ENCODE measurements around the gene ZFPM1.

Gene ZFPM1

DNA sequence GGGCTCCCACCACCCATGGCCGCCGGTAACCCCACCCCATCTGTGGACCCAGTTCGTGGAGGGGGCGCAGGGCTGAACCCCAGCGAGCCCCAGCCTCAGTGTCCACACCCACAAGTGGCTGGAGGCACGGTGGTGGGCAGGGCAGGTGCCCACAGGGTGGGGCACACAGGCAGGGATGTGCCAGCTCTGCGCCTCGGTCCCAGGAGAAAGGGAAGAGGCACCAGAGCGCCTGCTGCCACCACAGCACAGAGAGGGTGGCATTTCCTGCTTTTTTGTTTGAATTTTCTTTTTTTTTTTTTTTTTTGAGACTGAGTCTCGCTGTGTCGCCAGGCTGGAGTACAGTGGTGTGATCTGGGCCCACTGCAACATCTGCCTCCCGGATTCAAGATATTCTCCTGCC, 19.0 kb downstream of the ZFPM1 start:
- no peak overlapping the region for H3K4me3 ChIP-seq (replicated peaks; ENCODE audit: insufficient read depth, low read length)
- TF ChIP-seq GABPA (IDR thresholded peaks at IDR 0.05; ENCODE audit: low read depth) (no peak), SPI1 (IDR thresholded peaks at IDR 0.05; ENCODE audit: borderline replicate concordance, low read depth) (no peak), POLR2AphosphoS5 (IDR thresholded peaks at IDR 0.05; ENCODE audit: low read depth) (no peak)
- TF ChIP-seq, protein P1, sequence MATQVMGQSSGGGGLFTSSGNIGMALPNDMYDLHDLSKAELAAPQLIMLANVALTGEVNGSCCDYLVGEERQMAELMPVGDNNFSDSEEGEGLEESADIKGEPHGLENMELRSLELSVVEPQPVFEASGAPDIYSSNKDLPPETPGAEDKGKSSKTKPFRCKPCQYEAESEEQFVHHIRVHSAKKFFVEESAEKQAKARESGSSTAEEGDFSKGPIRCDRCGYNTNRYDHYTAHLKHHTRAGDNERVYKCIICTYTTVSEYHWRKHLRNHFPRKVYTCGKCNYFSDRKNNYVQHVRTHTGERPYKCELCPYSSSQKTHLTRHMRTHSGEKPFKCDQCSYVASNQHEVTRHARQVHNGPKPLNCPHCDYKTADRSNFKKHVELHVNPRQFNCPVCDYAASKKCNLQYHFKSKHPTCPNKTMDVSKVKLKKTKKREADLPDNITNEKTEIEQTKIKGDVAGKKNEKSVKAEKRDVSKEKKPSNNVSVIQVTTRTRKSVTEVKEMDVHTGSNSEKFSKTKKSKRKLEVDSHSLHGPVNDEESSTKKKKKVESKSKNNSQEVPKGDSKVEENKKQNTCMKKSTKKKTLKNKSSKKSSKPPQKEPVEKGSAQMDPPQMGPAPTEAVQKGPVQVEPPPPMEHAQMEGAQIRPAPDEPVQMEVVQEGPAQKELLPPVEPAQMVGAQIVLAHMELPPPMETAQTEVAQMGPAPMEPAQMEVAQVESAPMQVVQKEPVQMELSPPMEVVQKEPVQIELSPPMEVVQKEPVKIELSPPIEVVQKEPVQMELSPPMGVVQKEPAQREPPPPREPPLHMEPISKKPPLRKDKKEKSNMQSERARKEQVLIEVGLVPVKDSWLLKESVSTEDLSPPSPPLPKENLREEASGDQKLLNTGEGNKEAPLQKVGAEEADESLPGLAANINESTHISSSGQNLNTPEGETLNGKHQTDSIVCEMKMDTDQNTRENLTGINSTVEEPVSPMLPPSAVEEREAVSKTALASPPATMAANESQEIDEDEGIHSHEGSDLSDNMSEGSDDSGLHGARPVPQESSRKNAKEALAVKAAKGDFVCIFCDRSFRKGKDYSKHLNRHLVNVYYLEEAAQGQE (IDR thresholded peaks at IDR 0.05; ENCODE audit: insufficient replicate concordance, low read depth), result no peak
- TF ChIP-seq, protein P2, sequence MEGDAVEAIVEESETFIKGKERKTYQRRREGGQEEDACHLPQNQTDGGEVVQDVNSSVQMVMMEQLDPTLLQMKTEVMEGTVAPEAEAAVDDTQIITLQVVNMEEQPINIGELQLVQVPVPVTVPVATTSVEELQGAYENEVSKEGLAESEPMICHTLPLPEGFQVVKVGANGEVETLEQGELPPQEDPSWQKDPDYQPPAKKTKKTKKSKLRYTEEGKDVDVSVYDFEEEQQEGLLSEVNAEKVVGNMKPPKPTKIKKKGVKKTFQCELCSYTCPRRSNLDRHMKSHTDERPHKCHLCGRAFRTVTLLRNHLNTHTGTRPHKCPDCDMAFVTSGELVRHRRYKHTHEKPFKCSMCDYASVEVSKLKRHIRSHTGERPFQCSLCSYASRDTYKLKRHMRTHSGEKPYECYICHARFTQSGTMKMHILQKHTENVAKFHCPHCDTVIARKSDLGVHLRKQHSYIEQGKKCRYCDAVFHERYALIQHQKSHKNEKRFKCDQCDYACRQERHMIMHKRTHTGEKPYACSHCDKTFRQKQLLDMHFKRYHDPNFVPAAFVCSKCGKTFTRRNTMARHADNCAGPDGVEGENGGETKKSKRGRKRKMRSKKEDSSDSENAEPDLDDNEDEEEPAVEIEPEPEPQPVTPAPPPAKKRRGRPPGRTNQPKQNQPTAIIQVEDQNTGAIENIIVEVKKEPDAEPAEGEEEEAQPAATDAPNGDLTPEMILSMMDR (IDR thresholded peaks at IDR 0.05; ENCODE audit: insufficient read depth, low read length), result no peak
- no peak for DNase-seq (ENCODE audit: low read depth in 1 of 2, low spot score in 1 of 2)
- H3K27me3 ChIP-seq (ENCODE audit: insufficient read depth, poor library complexity, severe bottlenecking), result no peaks in the 10 kb centered on the region
- H3K27ac ChIP-seq (replicated peaks), result no peak overlapping the region

DNA sequence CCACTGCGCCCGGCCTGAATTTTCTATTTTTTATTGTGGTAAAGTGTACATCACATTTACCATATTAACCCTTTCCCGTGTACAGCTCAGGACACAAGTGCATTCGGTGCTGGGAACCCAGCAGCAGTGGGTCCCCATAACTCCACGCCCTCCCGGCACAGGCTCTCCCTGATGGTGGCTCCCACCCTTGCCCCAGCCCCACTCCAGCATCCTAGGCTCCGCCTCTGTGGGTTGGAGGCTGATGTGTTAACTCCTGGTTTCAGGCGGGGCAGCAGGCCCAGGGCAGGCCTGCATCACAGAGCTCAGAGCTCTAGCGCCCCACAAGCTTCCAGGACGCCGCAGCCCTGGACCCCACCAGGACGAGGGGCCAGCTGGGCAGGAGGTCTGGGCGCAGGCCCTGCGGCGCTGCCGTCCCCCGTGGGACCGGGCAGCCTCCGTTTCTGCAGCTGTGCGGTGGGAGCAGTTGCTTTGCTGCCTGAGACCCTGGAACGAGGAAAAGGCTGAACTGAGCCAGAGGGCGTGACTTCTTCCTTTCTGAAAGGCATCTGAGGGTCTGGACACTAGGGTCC, 19.6 kb downstream of the ZFPM1 start:
- Histone ChIP-seq H3K4me3 (replicated peaks; ENCODE audit: insufficient read depth, low read length) (no peak overlapping the region), H3K27me3 (ENCODE audit: insufficient read depth, poor library complexity, severe bottlenecking) (no peaks in the 10 kb centered on the region), H3K27ac (replicated peaks) (no peak overlapping the region)
- no peak for DNase-seq (ENCODE audit: low read depth in 1 of 2, low spot score in 1 of 2)
- TF ChIP-seq, protein P1 (IDR thresholded peaks at IDR 0.05; ENCODE audit: insufficient replicate concordance, low read depth), result no peak
- TF ChIP-seq, protein P2 (IDR thresholded peaks at IDR 0.05; ENCODE audit: insufficient read depth, low read length), result no peak
- TF ChIP-seq POLR2AphosphoS5 (IDR thresholded peaks at IDR 0.05; ENCODE audit: low read depth) (no peak), GABPA (IDR thresholded peaks at IDR 0.05; ENCODE audit: low read depth) (no peak)

DNA sequence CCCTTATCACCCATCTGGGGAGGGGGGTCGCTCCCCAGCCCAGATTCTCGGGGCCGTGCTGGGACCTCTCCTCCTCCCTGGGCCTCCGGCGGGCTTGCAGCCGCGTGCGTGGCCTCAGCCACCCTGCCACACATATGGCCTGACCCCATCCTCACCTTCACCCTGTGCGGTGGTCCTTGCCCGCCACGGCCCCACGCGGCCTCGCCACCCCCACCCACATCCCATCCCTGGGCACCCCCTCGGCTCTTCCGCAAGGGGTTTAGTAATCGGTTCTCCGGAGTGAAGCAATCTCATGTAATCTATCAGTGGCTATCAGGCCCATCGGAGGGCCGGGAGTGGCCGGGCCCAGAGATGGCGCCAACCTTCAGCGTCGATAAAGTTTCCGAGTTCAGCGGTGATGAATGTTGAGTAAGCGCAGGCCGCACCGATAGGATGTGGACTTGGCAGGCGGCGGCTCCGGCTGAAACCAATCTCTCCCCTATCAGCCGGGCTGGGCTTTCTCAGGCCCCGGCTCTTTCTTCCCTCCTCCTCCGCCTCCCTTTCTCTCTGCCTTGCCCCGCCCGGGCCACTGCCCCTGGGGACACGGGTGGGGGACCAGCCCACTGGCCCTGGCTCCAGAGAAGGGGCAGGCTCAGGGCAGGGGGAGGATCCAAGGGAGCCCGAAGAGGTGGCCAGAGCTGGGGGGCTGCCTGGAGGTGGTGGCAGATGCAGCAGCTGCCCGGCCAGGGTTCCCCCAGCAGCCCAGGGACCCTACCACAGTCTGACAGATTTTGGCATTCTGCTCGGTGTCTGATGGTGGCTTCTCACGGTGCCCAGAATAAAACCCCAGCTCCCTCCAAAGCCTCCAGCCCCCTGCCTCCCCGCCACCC, 20.8 kb downstream of the ZFPM1 start:
- Histone ChIP-seq H3K27me3 (ENCODE audit: insufficient read depth, poor library complexity, severe bottlenecking) (no peaks in the 10 kb centered on the region), H3K4me3 (replicated peaks; ENCODE audit: insufficient read depth, low read length) (no peak overlapping the region), H3K27ac (replicated peaks) (no peak overlapping the region)
- DNase-seq (ENCODE audit: low read depth in 1 of 2, low spot score in 1 of 2), result no peak
- TF ChIP-seq SPI1 (IDR thresholded peaks at IDR 0.05; ENCODE audit: borderline replicate concordance, low read depth) (no peak), GABPA (IDR thresholded peaks at IDR 0.05; ENCODE audit: low read depth) (no peak), POLR2AphosphoS5 (IDR thresholded peaks at IDR 0.05; ENCODE audit: low read depth) (no peak)
- TF ChIP-seq, protein P2 (IDR thresholded peaks at IDR 0.05; ENCODE audit: insufficient read depth, low read length), result no peak
- TF ChIP-seq, protein P1 (IDR thresholded peaks at IDR 0.05; ENCODE audit: insufficient replicate concordance, low read depth), result no peak

Data from HL-60 (cell line).